H9 (cell line): ENCODE results near the gene MYO1F. TPM values are rescaled to one million over a fixed set of nuclear protein-coding genes. Genes with fewer than 3 reads are reported as not detected.

Source experiments
- DNase-seq: peaks from one replicate; pipeline ENCODE4 v3.0.0-alpha.2; 2017
- H2AFZ ChIP-seq: one replicate; pipeline ENCODE4 v1.6.1; 2013; ENCODE audit warnings: mild to moderate bottlenecking, low read length, control low read depth, moderate library complexity
- H2AK5ac ChIP-seq: 2 replicates; pipeline ENCODE4 v1.6.1; 2013; ENCODE audit warnings: low read length, control low read depth, mixed read lengths; ENCODE audit not compliant: insufficient read length
- H2BK120ac ChIP-seq: one replicate; pipeline ENCODE4 v1.6.1; 2013; ENCODE audit warnings: low read depth, mild to moderate bottlenecking, low read length, control low read depth, inconsistent platforms; ENCODE audit not compliant: poor library complexity, severe bottlenecking
- H2BK12ac ChIP-seq: 2 replicates; pipeline ENCODE4 v1.6.1; 2013; ENCODE audit warnings: low read length, control low read depth, mixed read lengths, low read depth; ENCODE audit not compliant: insufficient read length
- H2BK15ac ChIP-seq: 2 replicates; pipeline ENCODE4 v1.6.1; 2013; ENCODE audit warnings: low read depth, low read length, control low read depth
- H2BK20ac ChIP-seq: one replicate; pipeline ENCODE4 v1.6.1; 2013; ENCODE audit warnings: low read depth, mild to moderate bottlenecking, low read length, control low read depth, inconsistent platforms; ENCODE audit not compliant: poor library complexity, severe bottlenecking
- H2BK5ac ChIP-seq: 2 replicates; pipeline ENCODE4 v1.6.1; 2013; ENCODE audit warnings: low read length, control low read depth, mixed read lengths; ENCODE audit not compliant: insufficient read length
- H3K14ac ChIP-seq: 2 replicates; pipeline ENCODE4 v1.6.1; 2013; ENCODE audit warnings: low read length, control low read depth; ENCODE audit not compliant: insufficient read depth
- H3K18ac ChIP-seq: 2 replicates; pipeline ENCODE4 v1.6.1; 2013; ENCODE audit warnings: low read depth, mild to moderate bottlenecking, mixed read lengths, low read length, control low read depth; ENCODE audit not compliant: insufficient read length
- H3K23ac ChIP-seq: 2 replicates; pipeline ENCODE4 v1.6.1; 2013; ENCODE audit warnings: low read length, control low read depth, mixed read lengths, low read depth; ENCODE audit not compliant: insufficient read length
- H3K23me2 ChIP-seq: 2 replicates; pipeline ENCODE4 v1.6.1; 2013; ENCODE audit warnings: low read depth, mild to moderate bottlenecking, mixed read lengths, low read length, control low read depth; ENCODE audit not compliant: insufficient read length, poor library complexity, severe bottlenecking
- H3K27ac ChIP-seq: 2 replicates; pipeline ENCODE4 v1.5.1; 2013; ENCODE audit warnings: low read length, control low read depth, mixed read lengths, low read depth; ENCODE audit not compliant: insufficient read length
- H3K27me3 ChIP-seq: 2 replicates; pipeline ENCODE4 v1.6.1; 2013; ENCODE audit warnings: low read length, control low read depth, inconsistent platforms; ENCODE audit not compliant: insufficient read depth
- H3K4ac ChIP-seq: 2 replicates; pipeline ENCODE4 v1.6.1; 2013; ENCODE audit warnings: low read depth, mild to moderate bottlenecking, control low read depth, inconsistent platforms, low read length, moderate library complexity
- H3K4me1 ChIP-seq: 2 replicates; pipeline ENCODE4 v1.6.1; 2013; ENCODE audit warnings: low read length, control low read depth, inconsistent platforms; ENCODE audit not compliant: insufficient read depth
- H3K4me2 ChIP-seq: 2 replicates; pipeline ENCODE4 v1.6.1; 2013; ENCODE audit warnings: low read length, control low read depth, mixed read lengths; ENCODE audit not compliant: insufficient read length, insufficient read depth
- H3K56ac ChIP-seq: 2 replicates; pipeline ENCODE4 v1.6.1; 2013; ENCODE audit warnings: low read depth, mild to moderate bottlenecking, mixed read lengths, low read length, control low read depth; ENCODE audit not compliant: insufficient read length
- H3K79me1 ChIP-seq: 2 replicates; pipeline ENCODE4 v1.6.1; 2013; ENCODE audit warnings: low read depth, mild to moderate bottlenecking, moderate library complexity, low read length, control low read depth, inconsistent platforms; ENCODE audit not compliant: insufficient read depth, poor library complexity, severe bottlenecking
- H3K79me2 ChIP-seq: 2 replicates; pipeline ENCODE4 v1.6.1; 2013; ENCODE audit warnings: low read length, control low read depth, inconsistent platforms; ENCODE audit not compliant: insufficient read depth
- H3K9ac ChIP-seq: 2 replicates; pipeline ENCODE4 v1.6.1; 2013; ENCODE audit warnings: low read length, control low read depth, mixed read lengths; ENCODE audit not compliant: insufficient read length; ENCODE audit errors: extremely low read depth
- H3K9me3 ChIP-seq: one replicate; pipeline ENCODE4 v1.6.1; 2013; ENCODE audit warnings: low read depth, low read length, inconsistent platforms; ENCODE audit not compliant: control insufficient read depth
- H3T11ph ChIP-seq: one replicate; pipeline ENCODE4 v1.6.1; 2013; ENCODE audit warnings: mild to moderate bottlenecking, low read length, control low read depth, inconsistent platforms
- H4K20me1 ChIP-seq: one replicate; pipeline ENCODE4 v1.6.1; 2013; ENCODE audit not compliant: control insufficient read depth, insufficient read length, insufficient read depth
- H4K5ac ChIP-seq: 2 replicates; pipeline ENCODE4 v1.6.1; 2013; ENCODE audit warnings: low read depth, mild to moderate bottlenecking, mixed read lengths, low read length, control low read depth; ENCODE audit not compliant: insufficient read length
- H4K8ac ChIP-seq: replicated peaks from 2 replicates; pipeline ENCODE4 v1.6.1; 2013; ENCODE audit warnings: low read length, control low read depth, mixed read lengths, low read depth; ENCODE audit not compliant: insufficient read length
- H4K91ac ChIP-seq: 2 replicates; pipeline ENCODE4 v1.6.1; 2013; ENCODE audit warnings: low read depth, mild to moderate bottlenecking, moderate library complexity, mixed read lengths, low read length, control low read depth; ENCODE audit not compliant: insufficient read length
- H3K27ac Mint-ChIP-seq, 3 experiments: 2 replicates in 2 of 3; 3 replicates in 1 of 3; pipeline ENCODE4 v1.8.0; 2020 to 2021; ENCODE audit warnings: mixed read lengths in 3 of 3, mild to moderate bottlenecking in 1 of 3, moderate library complexity in 1 of 3
- H3K27me3 Mint-ChIP-seq: 2 replicates; pipeline ENCODE4 v1.8.0; 2021; ENCODE audit warnings: low read depth, mild to moderate bottlenecking, moderate library complexity, mixed read lengths
- H3K36me3 Mint-ChIP-seq, 3 experiments: 2 replicates in 2 of 3; 3 replicates in 1 of 3; pipeline ENCODE4 v1.8.0; 2020 to 2021; ENCODE audit warnings: low read depth in 3 of 3, mixed read lengths in 3 of 3; ENCODE audit not compliant: insufficient read depth in 1 of 3
- H3K4me1 Mint-ChIP-seq, 2 experiments: 2 replicates each; pipeline ENCODE4 v1.8.0; 2020; ENCODE audit warnings: mixed read lengths in 2 of 2
- H3K4me3 Mint-ChIP-seq, 2 experiments: 2 replicates in 1 of 2; 3 replicates in 1 of 2; pipeline ENCODE4 v1.8.0; 2020 to 2021; ENCODE audit warnings: mild to moderate bottlenecking in 2 of 2, mixed read lengths in 2 of 2, moderate library complexity in 1 of 2
- H3K9me3 Mint-ChIP-seq, 2 experiments: 2 replicates in 1 of 2; 3 replicates in 1 of 2; pipeline ENCODE4 v1.8.0; 2020; ENCODE audit warnings: mild to moderate bottlenecking in 2 of 2, mixed read lengths in 2 of 2, moderate library complexity in 1 of 2
- CTCF ChIP-seq: fragments of 200-600 bp; sonication (generic); conservative IDR thresholded peaks from 3 replicates; pipeline ENCODE4 v1.8.0; 2021; ENCODE audit warnings: antibody characterized with exemption, mild to moderate bottlenecking
- WGBS: extraction: QIAGEN DNeasy Blood & Tissue Kit; methylation state at CpG from one replicate; pipeline ENCODE4 v1.1.7; 2013; ENCODE audit warnings: missing lambda C conversion rate, low lambda C conversion rate, mixed read lengths; ENCODE audit not compliant: insufficient read length; ENCODE audit errors: extremely low coverage; 5-methylcytosine and 5-hydroxymethylcytosine counted together
- total RNA-seq: library from RNA; stranded (reverse); gene quantifications from 2 replicates; pipeline ENCODE4 v1.2.1, GENCODE V29; 2021

Gene MYO1F
- total RNA-seq, 1 experiment from 2014 or later, result 1.0 TPM

GRCh38 chr19:8501981-8502380 is 75.3 kb downstream of the MYO1F start:
- WGBS, result no CpG with 5 or more reads among the region's 14 CpGs
- no peaks in the 10 kb centered on the region for H3K79me1 ChIP-seq
- no peaks in the 10 kb centered on the region for H3K79me2 ChIP-seq
- no peaks in the 10 kb centered on the region for H3K27me3 ChIP-seq
- no peak for DNase-seq
- H3K9ac ChIP-seq, result no peak overlapping the region
- no peak overlapping the region for H3K14ac ChIP-seq
- Mint-ChIP-seq H3K27me3 (peaks cover 3% of the 10 kb centered on the region), H3K36me3 (no peaks in the 10 kb centered on the region; a peak in 1 of 7 replicates), H3K4me1 (peaks cover 13 to 33% of the 10 kb centered on the region in 2 experiments), H3K9me3 (no peaks in the 10 kb centered on the region), H3K27ac (no peak overlapping the region), H3K4me3 (no peak overlapping the region)
- no peak overlapping the region for H2BK15ac ChIP-seq
- H3K9me3 ChIP-seq, result no peaks in the 10 kb centered on the region
- H2AK5ac ChIP-seq, result no peak overlapping the region
- H3K23me2 ChIP-seq, result peaks cover 5% of the 10 kb centered on the region
- no peak overlapping the region for H4K5ac ChIP-seq
- H2BK120ac ChIP-seq, result no peak overlapping the region
- H2BK12ac ChIP-seq, result no peak overlapping the region
- H3K4ac ChIP-seq, result no peak overlapping the region
- no peak overlapping the region for H4K8ac ChIP-seq
- H4K91ac ChIP-seq, result no peak overlapping the region
- H4K20me1 ChIP-seq, result no peaks in the 10 kb centered on the region
- no peak overlapping the region for H3K56ac ChIP-seq
- H3K18ac ChIP-seq, result no peak overlapping the region
- H3K4me2 ChIP-seq, result no peak overlapping the region
- no peak overlapping the region for H2BK5ac ChIP-seq
- H3K27ac ChIP-seq, result no peak overlapping the region
- no peak overlapping the region for H2BK20ac ChIP-seq
- no peak for TF ChIP-seq CTCF
- no peaks in the 10 kb centered on the region for H3K4me1 ChIP-seq
- no peak overlapping the region for H3T11ph ChIP-seq
- H3K23ac ChIP-seq, result no peak overlapping the region
- H2AFZ ChIP-seq, result no peak overlapping the region
